ENCODE results near the gene MEIOB.
"Not testable (repeated sequence)": the region's sequence is repeated elsewhere in the genome, so short reads cannot be mapped to it uniquely, and the experiment has no call there.

MEIOB gene, protein sequence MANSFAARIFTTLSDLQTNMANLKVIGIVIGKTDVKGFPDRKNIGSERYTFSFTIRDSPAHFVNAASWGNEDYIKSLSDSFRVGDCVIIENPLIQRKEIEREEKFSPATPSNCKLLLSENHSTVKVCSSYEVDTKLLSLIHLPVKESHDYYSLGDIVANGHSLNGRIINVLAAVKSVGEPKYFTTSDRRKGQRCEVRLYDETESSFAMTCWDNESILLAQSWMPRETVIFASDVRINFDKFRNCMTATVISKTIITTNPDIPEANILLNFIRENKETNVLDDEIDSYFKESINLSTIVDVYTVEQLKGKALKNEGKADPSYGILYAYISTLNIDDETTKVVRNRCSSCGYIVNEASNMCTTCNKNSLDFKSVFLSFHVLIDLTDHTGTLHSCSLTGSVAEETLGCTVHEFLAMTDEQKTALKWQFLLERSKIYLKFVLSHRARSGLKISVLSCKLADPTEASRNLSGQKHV

DNA sequence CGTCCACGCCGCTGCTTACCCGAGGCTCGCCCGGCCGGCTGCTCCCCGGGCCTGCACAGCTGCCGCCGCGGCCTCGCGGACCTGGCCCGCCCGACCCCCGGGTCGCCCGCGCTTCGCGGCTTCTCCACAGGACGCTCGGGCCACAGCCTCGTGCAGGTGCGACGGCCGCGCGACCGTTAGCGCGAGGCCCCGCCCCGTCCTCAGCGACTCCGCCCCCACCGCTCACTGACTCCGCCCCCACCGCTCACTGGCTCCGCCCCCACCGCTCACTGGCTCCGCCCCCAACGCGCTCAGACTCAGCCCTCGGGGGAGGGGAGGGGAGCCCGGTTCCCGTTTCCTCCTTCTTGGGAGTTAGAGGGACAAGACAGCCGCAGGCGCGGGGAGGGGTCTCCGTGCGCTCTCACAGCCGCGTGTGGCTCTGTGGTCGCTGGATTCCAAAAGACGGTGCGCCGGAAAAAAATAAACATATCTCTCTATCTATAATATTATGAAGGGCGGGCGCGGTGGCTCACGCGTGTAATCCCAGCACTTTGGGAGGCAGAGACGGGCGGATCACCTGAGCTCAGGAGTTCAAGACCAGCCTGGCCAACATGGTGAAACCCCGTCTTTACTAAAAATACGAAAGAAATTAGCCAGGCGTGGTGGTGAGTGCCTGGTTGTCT, at the start of gene MEIOB:
TSS of gene MEIOB (minus strand) at position 191 of the 662 bp plus-strand sequence. CDS start 3,989 bp downstream, outside the sequence.
- DNase-seq (ENCODE audit: low read depth) = peak; percentile 5

DNA sequence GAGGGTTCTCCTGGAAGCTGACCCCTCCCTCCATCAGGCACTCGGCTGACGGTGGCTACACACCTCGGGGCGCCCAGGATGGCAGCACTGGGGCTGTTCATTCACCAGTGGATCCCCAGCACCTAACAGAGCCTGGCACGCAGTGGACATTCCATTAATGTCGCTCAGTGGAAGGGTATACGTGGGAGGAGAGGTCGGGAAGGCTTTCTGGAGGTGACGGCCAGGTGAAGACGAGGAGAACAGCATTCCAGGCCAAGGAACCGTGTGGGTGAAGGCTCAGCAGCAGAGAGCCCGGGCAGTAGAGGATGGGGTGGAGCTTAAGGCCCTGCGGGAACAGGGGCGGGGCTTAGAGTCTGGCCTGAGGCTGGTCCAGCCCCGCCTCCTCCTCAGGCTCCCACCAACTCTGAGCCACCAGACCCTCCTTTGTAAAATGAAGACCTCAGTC, 48.8 kb upstream of the MEIOB start:
- DNase-seq (ENCODE audit: low read depth) = no peak

DNA sequence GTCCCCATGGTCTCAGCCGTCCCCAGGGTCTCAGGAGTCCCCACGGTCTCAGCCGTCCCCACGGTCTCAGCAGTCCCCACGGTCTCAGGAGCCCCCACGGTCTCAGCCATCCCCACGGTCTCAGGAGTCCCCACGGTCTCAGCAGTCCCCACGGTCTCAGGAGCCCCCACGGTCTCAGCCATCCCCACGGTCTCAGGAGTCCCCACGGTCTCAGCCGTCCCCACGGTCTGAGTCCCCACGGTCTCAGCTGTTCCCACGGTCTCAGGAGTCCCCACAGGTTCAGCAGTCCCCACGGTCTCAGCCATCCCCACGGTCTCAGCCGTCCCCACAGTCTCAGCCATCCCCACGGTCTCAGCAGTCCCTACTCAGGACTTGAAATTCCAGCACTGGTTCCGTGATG, 48.2 kb upstream of the MEIOB start:
- not testable (repeated sequence) for DNase-seq (ENCODE audit: low read depth)

- DNase-seq (ENCODE audit: low read depth) = no peak
Observed at GRCh38 chr16:1919327-1919998, 47.5 kb upstream of the MEIOB start.

DNA sequence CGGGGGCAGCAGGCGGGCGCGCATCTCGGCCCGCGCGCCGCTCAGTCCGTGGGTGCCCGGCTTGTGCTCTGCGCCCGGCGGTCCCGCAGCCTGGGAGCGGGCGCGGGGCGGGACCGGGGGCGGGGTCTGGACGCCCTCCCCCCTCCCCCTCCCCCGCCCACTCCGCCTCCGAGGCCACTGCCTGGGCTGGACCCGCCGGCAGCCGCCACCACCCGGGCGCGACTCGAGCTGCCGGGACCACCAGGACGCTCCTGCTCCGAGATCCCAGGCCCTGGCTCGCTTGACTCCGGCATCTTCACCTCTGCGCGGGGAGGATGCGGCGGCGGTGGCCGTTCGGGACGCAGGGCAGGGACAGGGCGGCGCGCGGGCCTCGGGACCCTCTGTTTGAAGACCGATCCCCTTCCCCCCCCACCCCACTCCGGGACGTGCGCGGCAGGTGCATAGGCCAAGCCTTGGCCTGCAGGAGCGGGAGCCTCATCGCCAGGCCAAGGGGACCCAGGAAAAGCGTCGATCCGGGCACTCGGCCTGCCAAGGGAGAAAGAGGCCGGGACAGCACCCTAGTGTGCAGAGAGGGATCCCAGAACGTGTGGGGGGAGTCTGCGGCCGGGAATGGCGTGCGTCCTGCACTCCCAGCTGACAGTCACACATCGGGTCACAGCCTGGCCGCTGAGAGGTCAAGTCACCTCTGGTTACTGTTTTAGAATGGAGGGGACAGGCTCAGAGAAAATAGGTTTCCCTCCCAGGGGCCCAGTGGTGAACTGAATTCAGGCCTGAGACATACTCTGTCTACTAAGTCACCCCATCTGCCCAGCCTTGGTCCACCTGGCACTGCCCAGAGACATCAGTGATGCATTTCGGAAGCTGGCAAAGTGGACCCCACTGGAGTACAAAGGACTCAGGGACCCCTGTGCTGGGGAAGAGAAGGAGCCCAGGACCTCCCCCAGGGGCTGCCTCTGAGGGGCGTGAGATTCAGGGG, 46.7 kb upstream of the MEIOB start, which contains the start of gene HS3ST6:
TSS of gene HS3ST6 (minus strand) at position 65 of the 976 bp plus-strand sequence. CDS start 92 bp downstream, outside the sequence.
- DNase-seq (ENCODE audit: low read depth) = no peak

- no peak for DNase-seq (ENCODE audit: low read depth)
Observed at GRCh38 chr16:1917665-1918350, 45.8 kb upstream of the MEIOB start.

- no peak for DNase-seq (ENCODE audit: low read depth)
Observed at GRCh38 chr16:1917056-1917664, 45.2 kb upstream of the MEIOB start.

DNA sequence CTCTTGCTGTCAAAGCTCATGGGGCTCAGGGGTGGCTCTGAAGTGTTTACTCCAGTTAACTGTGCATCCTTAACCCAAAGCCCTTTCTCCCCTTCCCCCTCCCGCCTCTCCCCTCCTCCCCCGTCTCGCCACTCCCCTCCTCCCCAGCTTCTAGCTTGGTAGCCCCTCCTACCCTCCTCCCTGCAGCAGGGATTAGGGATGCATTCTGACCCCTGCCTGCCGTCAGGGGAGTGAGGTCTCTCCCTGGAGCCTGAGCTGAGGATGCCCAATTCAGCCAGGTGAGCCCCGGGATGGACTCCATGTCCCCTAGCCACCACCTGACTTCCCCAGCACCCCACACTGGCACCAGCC, 44.7 kb upstream of the MEIOB start:
- DNase-seq (ENCODE audit: low read depth) = no peak

GRCh38 chr16:1915732-1916639, 44.0 kb upstream of the MEIOB start:
- DNase-seq (ENCODE audit: low read depth) = no peak

DNA sequence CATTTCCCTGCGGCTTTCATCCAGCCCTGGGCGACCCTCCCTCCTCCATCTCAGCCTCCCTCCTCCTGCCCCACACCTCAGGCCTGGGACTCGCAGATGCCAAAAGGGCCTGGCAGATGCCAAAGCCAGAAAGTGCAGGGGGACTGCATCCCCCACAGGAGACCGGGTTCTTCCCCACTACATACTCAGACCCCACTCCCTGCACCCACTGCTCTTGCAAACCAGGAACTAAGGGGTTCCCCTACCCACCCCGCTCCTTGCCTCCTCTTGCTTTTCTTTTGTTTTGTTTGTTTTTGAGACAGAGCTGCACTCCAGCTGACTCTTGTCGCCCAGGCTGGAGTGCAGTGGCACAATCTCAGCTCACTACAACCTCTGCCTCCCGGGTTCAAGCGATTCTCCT, 43.0 kb upstream of the MEIOB start:
- DNase-seq (ENCODE audit: low read depth) = no peak

GRCh38 chr16:1914084-1914608, 42.2 kb upstream of the MEIOB start:
- no peak for DNase-seq (ENCODE audit: low read depth)

- DNase-seq (ENCODE audit: low read depth) = no peak
Observed at GRCh38 chr16:1913327-1914083, 41.5 kb upstream of the MEIOB start.

DNA sequence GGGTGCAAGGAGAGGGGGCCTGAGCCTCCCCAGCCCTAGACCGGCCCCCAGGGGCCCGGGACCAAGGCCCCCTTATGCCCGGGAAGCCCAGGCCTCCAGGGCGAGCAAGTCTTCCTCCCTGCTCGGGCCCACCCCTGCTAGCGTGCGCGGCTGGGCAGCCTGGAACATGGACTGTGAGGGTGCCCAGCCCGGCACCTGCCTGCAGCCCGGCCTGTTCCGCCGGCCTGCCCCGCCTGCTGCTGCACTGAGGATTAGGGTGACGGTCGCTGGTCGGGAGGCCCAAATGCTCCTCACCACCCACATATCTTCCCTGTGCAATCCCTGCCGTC, 40.2 kb upstream of the MEIOB start:
- DNase-seq (ENCODE audit: low read depth) = no peak

DNA sequence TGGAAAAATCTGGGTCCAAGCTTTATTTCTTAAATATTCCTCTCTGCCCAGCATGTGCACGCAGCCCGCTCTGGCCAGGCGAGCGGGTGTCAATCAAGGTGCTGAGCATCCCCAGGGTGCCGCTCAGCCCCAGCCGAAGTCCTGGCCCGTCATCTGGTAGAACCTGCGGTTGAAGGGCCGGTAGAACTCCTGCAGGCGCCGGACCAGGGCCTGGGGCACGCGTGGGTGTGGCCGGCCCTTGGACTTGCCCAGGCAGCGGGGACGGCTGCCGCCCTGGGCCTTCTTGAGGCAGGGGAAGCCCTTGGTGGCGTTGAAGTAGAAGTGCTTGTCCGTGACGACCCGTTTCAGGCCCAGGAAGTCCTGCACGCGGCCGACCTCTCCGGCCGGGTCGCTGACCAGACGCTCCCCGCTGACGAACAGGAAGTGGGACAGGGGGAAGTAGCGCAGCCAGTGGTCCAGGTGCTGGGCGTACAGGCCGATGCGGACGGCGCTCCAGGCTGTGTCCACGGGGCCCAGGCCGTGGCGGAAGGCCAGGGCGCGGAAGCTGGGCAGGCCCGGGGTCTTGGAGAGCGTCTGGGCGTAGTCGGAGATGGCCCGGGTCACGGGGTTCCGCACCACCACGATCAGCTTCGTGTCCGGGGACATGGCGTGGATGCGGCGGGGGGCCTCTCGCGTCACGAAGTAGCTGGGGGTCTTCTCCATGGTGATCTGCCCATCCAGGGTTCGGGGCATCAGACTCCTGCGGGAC, 39.7 kb upstream of the MEIOB start:
- DNase-seq (ENCODE audit: low read depth) = no peak

DNA sequence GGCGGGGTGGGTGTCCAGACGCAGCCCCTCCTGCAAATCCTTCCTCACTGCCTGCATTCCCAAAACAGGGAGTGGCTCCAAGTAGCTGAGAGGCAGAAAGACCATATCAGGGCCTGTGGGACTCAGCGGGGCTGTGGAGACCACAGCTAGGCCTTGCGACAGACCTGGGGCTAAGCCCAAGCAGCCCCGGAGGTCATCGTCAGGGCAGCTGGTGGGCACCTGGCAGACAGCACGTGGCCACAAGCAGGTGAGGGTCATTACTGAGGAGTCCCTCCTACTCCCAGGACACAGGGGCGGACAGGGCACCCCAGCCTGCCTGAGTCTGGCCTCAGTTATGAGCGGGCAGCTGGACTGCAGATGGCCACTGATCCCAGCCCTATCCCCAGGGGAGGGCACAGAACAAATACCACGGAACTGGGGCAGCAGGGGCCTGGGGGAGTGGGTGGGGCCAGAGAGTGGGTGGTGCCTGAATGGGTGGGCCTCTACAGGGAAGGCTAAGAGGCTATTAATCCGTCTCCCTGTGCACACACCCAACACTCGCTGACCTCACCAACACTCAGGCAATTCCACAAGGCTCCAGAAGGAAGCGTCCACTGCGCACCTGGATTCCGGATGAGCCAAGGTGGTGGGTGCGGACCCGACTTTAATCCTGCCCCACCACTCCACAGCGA, 37.7 kb upstream of the MEIOB start:
- no peak for DNase-seq (ENCODE audit: low read depth)

- no peak for DNase-seq (ENCODE audit: low read depth)
Observed at GRCh38 chr16:1908983-1909382, 37.0 kb upstream of the MEIOB start.

DNA sequence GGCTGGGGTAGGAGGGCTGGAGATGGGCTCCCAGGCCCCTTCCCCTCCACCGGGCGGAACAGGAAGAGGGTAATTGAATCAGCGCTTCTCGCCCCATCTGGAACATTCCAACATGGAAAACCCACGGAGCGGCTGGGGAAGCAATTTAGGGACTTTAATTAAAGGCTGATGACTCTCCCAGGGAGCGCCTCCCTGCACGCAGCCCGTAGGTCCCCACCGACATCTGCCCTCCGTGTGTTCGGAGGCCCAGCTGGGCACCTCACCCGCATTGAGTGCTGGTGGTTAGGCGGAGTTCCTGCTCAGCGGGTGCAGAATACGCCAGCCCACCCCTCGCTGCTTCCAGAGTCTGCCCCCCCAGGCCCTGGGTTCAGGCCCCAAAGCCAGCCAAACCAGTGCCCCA, 36.2 kb upstream of the MEIOB start:
- DNase-seq (ENCODE audit: low read depth) = no peak

Data from activated T-helper 1 cell treated with Interleukin-2 at 50 U/mL for 16 hours (primary cell).